Thoracic aorta (tissue), 2 donors: ENCODE data around the gene TAPT1. TPM values are rescaled to one million over a fixed set of nuclear protein-coding genes. Genes with fewer than 3 reads are reported as not detected.

ENCODE experiments used
- ATAC-seq: fragments of 150-250 bp; one replicate; pipeline ENCODE4 v1.8.0; 2017; ENCODE audit warnings: low read depth; ENCODE audit not compliant: insufficient number of reproducible peaks, low FRiP score
- DNase-seq: peaks from one replicate; pipeline ENCODE4 v3.0.0-alpha.2; 2020; ENCODE audit warnings: low spot score
- H3K27ac ChIP-seq, 2 donors: fragments of 200-600 bp; sonication (generic); 1 replicate in 1 of 2; 2 replicates in 1 of 2; pipeline ENCODE4 v1.5.1; 2016; ENCODE audit warnings: mild to moderate bottlenecking in 2 of 2, moderate library complexity in 2 of 2
- H3K27me3 ChIP-seq: fragments of 200-600 bp; sonication (generic); replicated peaks from 2 replicates; pipeline ENCODE4 v1.6.0; 2016; ENCODE audit warnings: mild to moderate bottlenecking; ENCODE audit not compliant: insufficient read depth
- H3K36me3 ChIP-seq: fragments of 200-600 bp; sonication (generic); one replicate; pipeline ENCODE4 v1.5.1; 2016
- H3K4me1 ChIP-seq, 2 donors: fragments of 200-600 bp; sonication (generic); 1 replicate in 1 of 2; 2 replicates in 1 of 2; pipeline versions ENCODE4 v1.5.1 to v1.6.0; 2016; ENCODE audit warnings: low read depth in 2 of 2, mild to moderate bottlenecking in 1 of 2; ENCODE audit not compliant: control insufficient read depth in 1 of 2
- H3K4me3 ChIP-seq: fragments of 200-600 bp; sonication (generic); 2 replicates; pipeline ENCODE4 v1.5.1; 2016; ENCODE audit warnings: mild to moderate bottlenecking
- H3K9me3 ChIP-seq: fragments of 200-600 bp; sonication (generic); 2 replicates; pipeline ENCODE4 v1.5.1; 2016
- total RNA-seq, 2 donors: library from RNA; depleted of rRNA; stranded (reverse); fragments of >200 nt; gene quantifications; one replicate each; pipeline versions ENCODE4 v1.1.0 to v1.2.3, GENCODE V29; 2016
- TF ChIP-seq, protein P1 (sequence below): fragments of 200-600 bp; sonication (generic); IDR thresholded peaks from one replicate; pipeline ENCODE4 v1.5.1; 2019; ENCODE audit warnings: antibody characterized with exemption

Gene TAPT1
- total RNA-seq, 2 donors from 2014 or later: 34.4 to 36.0 TPM

DNA sequence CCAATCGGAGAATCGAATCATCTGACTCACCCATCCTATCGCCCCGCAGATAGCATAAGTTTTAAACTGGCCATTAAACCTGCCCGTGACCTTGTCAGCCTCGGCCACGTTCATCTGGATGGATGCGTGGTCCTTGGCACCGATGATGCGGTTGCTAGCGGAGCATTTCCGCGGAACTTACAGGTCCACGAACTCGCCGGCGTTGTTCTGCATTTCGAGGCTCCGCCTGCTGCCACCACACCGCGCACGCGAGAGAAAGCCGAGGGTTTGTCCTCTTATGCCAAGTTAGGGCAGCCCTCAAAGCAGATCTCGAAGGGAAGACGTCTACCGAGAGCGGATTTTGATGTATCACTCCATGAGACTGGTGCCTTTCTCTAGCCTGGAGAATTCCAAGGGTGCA lies 30.1 kb upstream of the TAPT1 start:
- TF ChIP-seq, protein P1, sequence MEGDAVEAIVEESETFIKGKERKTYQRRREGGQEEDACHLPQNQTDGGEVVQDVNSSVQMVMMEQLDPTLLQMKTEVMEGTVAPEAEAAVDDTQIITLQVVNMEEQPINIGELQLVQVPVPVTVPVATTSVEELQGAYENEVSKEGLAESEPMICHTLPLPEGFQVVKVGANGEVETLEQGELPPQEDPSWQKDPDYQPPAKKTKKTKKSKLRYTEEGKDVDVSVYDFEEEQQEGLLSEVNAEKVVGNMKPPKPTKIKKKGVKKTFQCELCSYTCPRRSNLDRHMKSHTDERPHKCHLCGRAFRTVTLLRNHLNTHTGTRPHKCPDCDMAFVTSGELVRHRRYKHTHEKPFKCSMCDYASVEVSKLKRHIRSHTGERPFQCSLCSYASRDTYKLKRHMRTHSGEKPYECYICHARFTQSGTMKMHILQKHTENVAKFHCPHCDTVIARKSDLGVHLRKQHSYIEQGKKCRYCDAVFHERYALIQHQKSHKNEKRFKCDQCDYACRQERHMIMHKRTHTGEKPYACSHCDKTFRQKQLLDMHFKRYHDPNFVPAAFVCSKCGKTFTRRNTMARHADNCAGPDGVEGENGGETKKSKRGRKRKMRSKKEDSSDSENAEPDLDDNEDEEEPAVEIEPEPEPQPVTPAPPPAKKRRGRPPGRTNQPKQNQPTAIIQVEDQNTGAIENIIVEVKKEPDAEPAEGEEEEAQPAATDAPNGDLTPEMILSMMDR: no peak
- Histone ChIP-seq H3K4me1 (peaks cover 5 to 10% of the 10 kb centered on the region in 2 donors), H3K27me3 (no peaks in the 10 kb centered on the region), H3K36me3 (peaks cover 4% of the 10 kb centered on the region), H3K9me3 (no peaks in the 10 kb centered on the region), H3K27ac (no peak overlapping the region), H3K4me3 (no peak overlapping the region)
- no peak for ATAC-seq
- no peak for DNase-seq

- H3K27ac ChIP-seq: no peak overlapping the region
- H3K4me3 ChIP-seq: no peak overlapping the region
- H3K9me3 ChIP-seq: no peaks in the 10 kb centered on the region
- TF ChIP-seq, protein P1: no peak
- peaks cover 4% of the 10 kb centered on the region for H3K36me3 ChIP-seq
- peaks cover 5 to 10% of the 10 kb centered on the region in 2 donors for H3K4me1 ChIP-seq
- no peaks in the 10 kb centered on the region for H3K27me3 ChIP-seq
- no peak for ATAC-seq
- DNase-seq: no peak
These were observed 29.5 kb upstream of the TAPT1 start for GRCh38 chr4:16255730-16256129.

- TF ChIP-seq, protein P1: no peak
- Histone ChIP-seq H3K4me3 (no peak overlapping the region), H3K27me3 (no peaks in the 10 kb centered on the region), H3K27ac (peak overlapping the region; percentile 9 to 51), H3K4me1 (peaks cover 5 to 10% of the 10 kb centered on the region in 2 donors), H3K9me3 (no peaks in the 10 kb centered on the region), H3K36me3 (peaks cover 4% of the 10 kb centered on the region)
- DNase-seq (no peak), ATAC-seq (no peak)
These were observed 27.1 kb upstream of the TAPT1 start for GRCh38 chr4:16253127-16253960.

DNA sequence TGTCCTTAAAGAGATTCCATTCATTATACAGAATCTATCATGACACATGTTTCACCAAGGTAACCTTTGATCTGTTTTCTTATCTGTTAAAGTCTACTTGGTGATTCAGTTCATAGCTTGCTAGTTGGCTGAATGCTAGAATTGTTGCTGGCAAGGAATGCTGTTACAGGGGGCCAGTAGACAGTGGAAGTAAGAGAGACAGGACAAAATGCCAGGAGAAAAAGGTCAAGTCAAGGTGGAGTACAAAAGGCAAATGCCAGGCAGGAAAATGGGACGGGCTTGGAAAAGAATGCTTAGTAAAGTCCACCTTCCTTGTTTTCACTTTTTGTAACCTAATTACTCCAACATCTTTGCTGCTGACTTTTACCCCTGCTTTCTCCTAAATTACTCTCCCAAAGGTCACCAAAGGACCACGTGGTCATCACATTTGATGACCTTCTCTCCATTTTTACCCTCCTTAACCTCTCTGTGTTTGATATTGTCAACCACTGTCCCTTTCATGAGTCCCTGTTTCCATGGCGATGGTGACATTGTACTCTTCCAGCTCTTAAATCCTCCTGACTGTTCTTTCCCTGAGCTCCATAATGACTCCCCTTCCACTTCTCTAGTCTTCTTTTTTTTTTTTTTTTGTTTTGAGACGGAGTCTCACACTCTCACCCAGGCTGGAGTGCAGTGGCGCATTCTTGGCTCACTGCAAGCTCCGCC lies 24.5 kb upstream of the TAPT1 start:
- H3K27ac ChIP-seq: no peak overlapping the region
- no peaks in the 10 kb centered on the region for H3K36me3 ChIP-seq
- DNase-seq: no peak
- TF ChIP-seq, protein P1: no peak
- H3K4me3 ChIP-seq: no peak overlapping the region
- peaks cover 5 to 10% of the 10 kb centered on the region in 2 donors for H3K4me1 ChIP-seq
- no peaks in the 10 kb centered on the region for H3K9me3 ChIP-seq
- ATAC-seq: no peak
- H3K27me3 ChIP-seq: no peaks in the 10 kb centered on the region

GRCh38 chr4:16248605-16249004 lies 22.3 kb upstream of the TAPT1 start:
- H3K27ac ChIP-seq: no peak overlapping the region
- no peaks in the 10 kb centered on the region for H3K9me3 ChIP-seq
- no peak overlapping the region for H3K4me3 ChIP-seq
- H3K27me3 ChIP-seq: no peaks in the 10 kb centered on the region
- TF ChIP-seq, protein P1: no peak
- H3K4me1 ChIP-seq: peaks cover 0 to under 1% of the 10 kb centered on the region in 2 donors
- DNase-seq (no peak), ATAC-seq (no peak)
- H3K36me3 ChIP-seq: no peaks in the 10 kb centered on the region
